Measurements from ENCODE around the gene TMEM51. TPM values are rescaled to one million over a fixed set of nuclear protein-coding genes. Genes with fewer than 3 reads are reported as not detected.

The TMEM51 gene, protein sequence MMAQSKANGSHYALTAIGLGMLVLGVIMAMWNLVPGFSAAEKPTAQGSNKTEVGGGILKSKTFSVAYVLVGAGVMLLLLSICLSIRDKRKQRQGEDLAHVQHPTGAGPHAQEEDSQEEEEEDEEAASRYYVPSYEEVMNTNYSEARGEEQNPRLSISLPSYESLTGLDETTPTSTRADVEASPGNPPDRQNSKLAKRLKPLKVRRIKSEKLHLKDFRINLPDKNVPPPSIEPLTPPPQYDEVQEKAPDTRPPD
- total RNA-seq = not detected

DNA sequence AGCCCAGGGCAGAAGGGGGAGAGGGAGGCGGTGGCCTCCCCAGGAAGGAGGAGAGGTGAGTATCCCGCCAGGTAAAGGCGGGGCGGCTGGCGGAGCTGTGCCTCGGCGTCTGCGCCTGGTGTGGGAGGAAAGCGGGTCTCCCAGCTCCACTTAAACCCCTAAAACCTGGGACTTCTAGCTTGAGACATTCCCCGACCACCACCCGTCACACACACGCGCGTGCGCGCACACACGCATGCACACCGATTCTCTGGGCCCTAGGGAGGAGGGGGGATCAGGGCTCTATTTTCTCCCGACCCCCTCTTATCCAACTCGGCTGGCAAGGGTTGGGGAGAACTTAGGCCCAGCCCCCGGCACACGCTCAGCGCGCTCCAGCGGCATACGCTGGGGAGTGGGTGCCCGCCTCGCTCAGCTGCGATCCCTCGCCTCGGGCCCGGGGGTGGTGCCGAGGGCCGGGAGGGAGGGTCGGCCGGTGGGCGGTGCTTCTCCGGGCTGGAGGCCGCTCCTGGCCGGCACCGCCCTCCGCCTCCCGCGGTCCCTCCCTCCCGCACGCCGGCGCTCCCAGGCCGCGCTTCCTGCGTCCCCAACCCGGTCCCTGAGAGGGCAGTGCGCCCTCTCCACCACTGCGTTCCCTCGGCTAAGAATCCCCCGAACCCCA lies at the start of gene TMEM51:
TMEM51 (plus strand) TSS at position 564 of the 658 bp plus-strand sequence. CDS start 61,341 bp downstream, outside the sequence.
- DNase-seq (ENCODE audit: low spot score) (peak; percentile 51), ATAC-seq (peak; percentile 20)
- peaks cover 26 to 50% of the 10 kb centered on the region in 2 donors for H3K27me3 Mint-ChIP-seq
- no peak within 1 kb of the TSS for H3K27ac Mint-ChIP-seq
- H3K36me3 Mint-ChIP-seq = no peaks in the 10 kb centered on the region
- no peaks in the 10 kb centered on the region for H3K9me3 Mint-ChIP-seq
- peak within 1 kb of the TSS; percentile 70 for H3K4me3 Mint-ChIP-seq
- H3K4me1 Mint-ChIP-seq (ENCODE audit: low read depth in 2 of 2) = peaks cover 18 to 24% of the 10 kb centered on the region in 2 donors

DNA sequence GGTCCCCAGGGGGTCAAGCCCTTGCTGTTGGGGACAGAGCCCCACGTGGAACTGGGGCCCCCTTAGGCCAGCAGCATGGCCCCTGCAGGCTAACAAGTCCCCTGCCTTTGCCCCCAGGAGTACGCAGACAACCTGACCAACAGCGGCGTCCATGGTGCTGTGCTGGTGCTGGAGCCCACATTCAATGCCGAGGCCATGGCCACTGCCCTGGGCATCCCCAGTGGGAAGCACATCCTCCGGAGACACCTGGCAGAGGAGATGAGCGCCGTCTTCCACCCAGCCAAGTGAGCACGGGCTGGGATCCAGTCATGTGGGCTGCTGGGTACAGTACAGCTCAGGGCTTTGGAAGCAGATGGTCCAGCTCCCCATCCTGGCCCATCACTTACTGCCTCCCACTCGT lies 49.6 kb upstream of the TMEM51 start:
- peak; percentile 37 for DNase-seq (ENCODE audit: low spot score)
- no peak for ATAC-seq
- H3K27ac Mint-ChIP-seq = no peak overlapping the region

DNA sequence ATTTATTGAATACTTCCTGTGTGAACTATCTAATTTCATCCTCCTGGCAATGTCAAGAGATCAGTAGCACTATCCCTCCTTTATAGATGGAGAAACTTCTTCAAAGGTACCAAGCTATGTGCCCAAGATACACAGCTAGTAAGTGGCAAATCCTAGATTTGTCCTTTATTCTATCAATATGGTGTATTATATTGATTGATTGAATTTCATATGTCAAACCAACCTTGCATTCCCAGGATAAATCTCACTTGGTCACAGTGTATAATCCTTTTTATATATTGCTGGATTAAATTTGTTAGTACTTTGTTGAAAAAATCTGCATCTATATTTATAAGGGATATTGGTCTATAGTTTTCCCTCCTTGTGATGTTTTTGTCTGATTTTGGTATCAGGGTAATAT lies 48.8 kb upstream of the TMEM51 start:
- no peaks in the 10 kb centered on the region for H3K36me3 Mint-ChIP-seq
- no peaks in the 10 kb centered on the region for H3K9me3 Mint-ChIP-seq
- H3K4me3 Mint-ChIP-seq = no peak overlapping the region
- no peak overlapping the region for H3K27ac Mint-ChIP-seq
- H3K27me3 Mint-ChIP-seq = peaks cover 14 to 16% of the 10 kb centered on the region in 2 donors
- DNase-seq (ENCODE audit: low spot score) (no peak), ATAC-seq (no peak)
- H3K4me1 Mint-ChIP-seq (ENCODE audit: low read depth in 2 of 2) = peaks cover 10 to 16% of the 10 kb centered on the region in 2 donors

More for the DNA sequence above, 49.6 kb upstream of the TMEM51 start:
- peaks cover 21 to 25% of the 10 kb centered on the region in 2 donors for H3K27me3 Mint-ChIP-seq
- peaks cover 16 to 25% of the 10 kb centered on the region in 2 donors for H3K4me1 Mint-ChIP-seq (ENCODE audit: low read depth in 2 of 2)
- no peaks in the 10 kb centered on the region for H3K9me3 Mint-ChIP-seq
- no peaks in the 10 kb centered on the region for H3K36me3 Mint-ChIP-seq
- H3K4me3 Mint-ChIP-seq = no peak overlapping the region

DNA sequence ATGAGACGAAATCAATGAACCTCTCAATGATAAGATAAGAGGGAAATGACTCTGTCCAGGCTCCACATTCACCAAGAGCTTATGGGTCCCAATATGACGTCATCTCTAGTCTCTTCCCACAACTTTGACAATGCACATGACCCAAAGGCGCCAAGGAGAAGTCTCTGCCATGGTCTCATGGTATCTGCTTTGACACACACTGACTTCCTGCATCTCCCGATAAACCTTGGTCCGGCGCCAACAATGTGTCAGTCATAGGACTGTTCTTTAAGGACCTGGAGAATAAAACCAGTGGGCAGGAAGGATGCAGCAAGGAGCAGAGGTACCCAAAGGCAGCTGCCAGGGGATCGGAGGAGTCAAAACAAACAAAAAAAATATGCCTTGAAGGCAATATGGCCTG lies 46.9 kb upstream of the TMEM51 start:
- no peak for ATAC-seq
- no peaks in the 10 kb centered on the region for H3K36me3 Mint-ChIP-seq
- H3K4me3 Mint-ChIP-seq = no peak overlapping the region
- no peaks in the 10 kb centered on the region for H3K9me3 Mint-ChIP-seq
- H3K4me1 Mint-ChIP-seq (ENCODE audit: low read depth in 2 of 2) = no peaks in the 10 kb centered on the region
- no peak for DNase-seq (ENCODE audit: low spot score)
- peaks cover 3 to 5% of the 10 kb centered on the region in 2 donors for H3K27me3 Mint-ChIP-seq
- no peak overlapping the region for H3K27ac Mint-ChIP-seq

DNA sequence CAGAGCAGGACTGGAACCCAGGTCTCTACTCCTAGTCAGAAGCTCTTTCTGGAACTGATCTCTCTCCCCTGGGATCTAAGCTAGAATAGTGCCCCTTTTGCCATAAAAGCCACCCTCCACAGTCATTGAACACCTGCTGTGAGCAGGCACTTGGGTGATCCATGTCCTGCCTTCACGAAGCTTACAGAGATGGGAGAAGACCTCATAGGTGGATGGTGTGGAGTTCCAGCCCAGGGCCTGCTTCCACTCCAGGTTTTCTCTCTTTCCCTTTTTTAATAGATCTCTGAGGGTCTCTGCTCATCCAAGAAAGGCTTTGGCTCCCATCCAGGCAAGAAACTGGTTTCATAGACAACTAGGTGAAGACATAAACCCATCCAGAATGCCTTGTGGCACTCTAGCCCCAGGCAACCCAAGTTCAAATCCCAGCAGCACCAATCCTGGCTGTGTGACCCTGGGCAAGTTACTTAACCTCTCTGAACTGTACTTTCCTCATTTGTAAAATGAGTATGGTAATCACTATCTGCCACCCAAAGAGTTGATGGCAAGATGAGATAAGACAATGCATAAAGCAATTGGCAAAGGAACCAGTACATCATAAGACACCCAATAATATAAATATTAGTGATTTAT lies 46.4 kb upstream of the TMEM51 start:
- H3K27me3 Mint-ChIP-seq = no peaks in the 10 kb centered on the region
- H3K9me3 Mint-ChIP-seq = no peaks in the 10 kb centered on the region
- peaks cover 3 to 4% of the 10 kb centered on the region in 2 donors for H3K4me1 Mint-ChIP-seq (ENCODE audit: low read depth in 2 of 2)
- no peak overlapping the region for H3K27ac Mint-ChIP-seq
- no peak overlapping the region for H3K4me3 Mint-ChIP-seq
- ATAC-seq (no peak), DNase-seq (ENCODE audit: low spot score) (peak; percentile 29)
- H3K36me3 Mint-ChIP-seq = no peaks in the 10 kb centered on the region

DNA sequence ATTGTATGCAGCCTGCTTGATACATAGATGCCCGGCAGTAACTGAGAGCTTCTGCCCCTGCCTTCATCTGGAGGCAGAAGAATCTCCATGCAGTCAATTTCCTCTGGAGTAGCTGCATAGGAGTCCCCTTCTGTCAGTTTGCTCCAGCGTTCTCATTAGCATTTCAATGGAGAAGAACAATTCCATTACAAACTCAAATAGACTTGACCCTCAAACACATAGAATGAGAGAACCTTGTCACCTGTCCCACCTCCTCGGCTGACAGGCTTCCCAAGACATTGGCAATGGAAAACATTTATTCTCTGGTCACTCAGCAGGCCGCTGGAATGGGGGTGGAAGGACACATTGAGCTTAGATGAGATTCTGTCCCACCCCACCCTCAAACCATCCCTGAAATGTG lies 45.6 kb upstream of the TMEM51 start:
- H3K4me3 Mint-ChIP-seq = no peak overlapping the region
- ATAC-seq (no peak), DNase-seq (ENCODE audit: low spot score) (peak; percentile 25)
- no peak overlapping the region for H3K27ac Mint-ChIP-seq
- H3K36me3 Mint-ChIP-seq = no peaks in the 10 kb centered on the region
- H3K4me1 Mint-ChIP-seq (ENCODE audit: low read depth in 2 of 2) = peaks cover 4 to 5% of the 10 kb centered on the region in 2 donors
- H3K27me3 Mint-ChIP-seq = no peaks in the 10 kb centered on the region
- no peaks in the 10 kb centered on the region for H3K9me3 Mint-ChIP-seq

DNA sequence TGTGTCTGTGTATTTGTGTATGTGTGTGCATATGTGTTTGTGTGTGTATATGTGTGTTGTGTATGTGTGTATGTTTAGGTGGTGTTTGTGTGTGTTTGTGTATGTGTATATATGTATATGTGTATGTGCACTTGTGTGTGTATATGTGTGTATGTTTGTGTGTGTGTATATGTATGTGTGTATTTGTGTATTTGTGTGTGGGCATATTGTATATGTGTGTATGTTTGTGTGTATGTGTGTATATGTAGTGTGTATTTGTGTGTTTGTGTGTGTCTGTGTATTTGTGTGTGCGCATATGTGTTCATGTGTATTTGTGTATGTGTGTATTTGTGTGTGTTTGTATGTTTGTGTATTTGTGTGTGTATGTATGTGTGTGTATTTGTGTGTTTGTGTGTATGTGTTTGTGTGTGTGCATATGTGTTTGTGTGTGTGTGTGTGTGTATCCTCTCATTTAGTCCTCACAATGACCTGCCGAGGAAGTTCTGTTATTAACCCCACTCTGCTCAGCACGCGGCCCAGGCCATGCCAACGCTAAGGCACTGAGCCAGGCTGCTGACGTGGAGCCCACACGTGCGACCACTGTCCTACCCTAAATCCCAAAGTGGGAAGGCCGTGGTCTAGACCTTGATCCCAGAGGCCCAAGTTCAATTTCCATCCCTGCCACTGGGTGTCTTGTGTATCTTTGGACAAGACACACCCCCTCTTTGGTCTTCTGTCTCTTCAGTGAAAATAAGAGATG lies 43.2 kb upstream of the TMEM51 start:
- Mint-ChIP-seq H3K27me3 (peaks cover 0 to 3% of the 10 kb centered on the region in 2 donors), H3K4me1 (ENCODE audit: low read depth in 2 of 2) (peaks cover 5 to 7% of the 10 kb centered on the region in 2 donors), H3K27ac (no peak overlapping the region), H3K36me3 (no peaks in the 10 kb centered on the region), H3K9me3 (no peaks in the 10 kb centered on the region), H3K4me3 (no peak overlapping the region)
- DNase-seq (ENCODE audit: low spot score) (no peak), ATAC-seq (no peak)

DNA sequence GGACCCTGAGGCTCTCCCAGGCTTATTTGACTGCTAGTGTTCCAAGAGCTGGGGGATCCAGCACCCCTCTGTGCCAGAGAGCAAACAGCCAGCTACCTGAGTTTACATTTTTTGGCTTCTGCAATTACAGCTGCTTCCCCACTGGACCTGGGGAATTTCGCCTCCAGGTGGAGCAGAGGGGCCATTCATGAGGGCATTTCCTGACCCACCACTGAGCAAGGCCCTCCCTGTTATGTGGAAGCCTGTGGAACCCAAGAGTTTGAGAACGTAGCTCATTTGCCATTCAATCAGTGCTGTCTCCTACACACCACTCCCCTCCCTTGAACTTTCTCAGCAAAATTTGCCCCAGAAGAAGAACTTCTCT lies 42.7 kb upstream of the TMEM51 start:
- no peak for DNase-seq (ENCODE audit: low spot score)
- H3K4me1 Mint-ChIP-seq (ENCODE audit: low read depth in 2 of 2) = peaks cover 5 to 7% of the 10 kb centered on the region in 2 donors
- H3K36me3 Mint-ChIP-seq = no peaks in the 10 kb centered on the region
- H3K27ac Mint-ChIP-seq = no peak overlapping the region
- ATAC-seq = no peak
- peaks cover 0 to 3% of the 10 kb centered on the region in 2 donors for H3K27me3 Mint-ChIP-seq
- no peak overlapping the region for H3K4me3 Mint-ChIP-seq
- H3K9me3 Mint-ChIP-seq = no peaks in the 10 kb centered on the region

DNA sequence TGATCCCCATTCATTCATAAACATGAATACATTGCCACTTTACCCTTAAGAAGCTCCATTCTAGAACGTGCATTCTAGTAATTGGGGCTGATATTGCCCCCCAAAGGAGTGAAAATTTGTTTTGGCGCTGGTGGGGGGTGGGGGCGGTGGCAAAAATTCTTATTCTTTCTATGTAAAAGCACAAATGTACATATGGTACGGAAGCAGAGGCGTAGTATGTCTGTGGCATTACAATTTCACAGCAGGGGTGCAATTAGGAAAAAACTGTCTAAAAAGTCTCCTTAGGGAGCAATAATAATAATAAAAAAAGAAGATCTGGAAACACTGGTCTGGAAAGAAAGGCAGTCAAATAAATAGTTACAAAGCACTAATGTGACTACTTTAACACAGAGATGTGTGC lies 40.4 kb upstream of the TMEM51 start:
- Mint-ChIP-seq H3K4me3 (no peak overlapping the region), H3K9me3 (no peaks in the 10 kb centered on the region), H3K36me3 (no peaks in the 10 kb centered on the region), H3K4me1 (ENCODE audit: low read depth in 2 of 2) (peaks cover 5 to 7% of the 10 kb centered on the region in 2 donors), H3K27ac (no peak overlapping the region), H3K27me3 (peaks cover 0 to 3% of the 10 kb centered on the region in 2 donors)
- DNase-seq (ENCODE audit: low spot score) = no peak
- ATAC-seq = no peak

DNA sequence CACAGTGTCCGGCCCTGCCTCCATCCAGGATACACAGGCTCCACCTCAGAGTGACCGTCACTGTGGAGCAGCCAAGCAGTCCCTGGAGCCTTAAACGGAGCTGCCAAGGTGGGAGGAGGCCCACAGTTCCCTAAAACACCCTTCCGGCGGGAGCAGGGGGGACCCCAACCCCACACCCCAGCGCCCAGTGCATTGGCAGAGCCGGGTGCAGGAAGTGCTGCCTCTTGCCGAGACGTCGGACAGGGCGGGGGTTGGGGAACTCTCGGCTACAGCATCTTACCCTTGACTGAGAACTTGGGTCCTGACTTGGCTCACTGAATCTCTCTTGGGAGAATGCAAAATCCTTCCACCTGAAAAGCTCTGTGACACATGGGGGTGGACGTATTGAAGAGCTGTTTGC lies 38.7 kb upstream of the TMEM51 start:
- H3K9me3 Mint-ChIP-seq = no peaks in the 10 kb centered on the region
- DNase-seq (ENCODE audit: low spot score) (no peak), ATAC-seq (no peak)
- H3K36me3 Mint-ChIP-seq = no peaks in the 10 kb centered on the region
- no peak overlapping the region for H3K27ac Mint-ChIP-seq
- H3K27me3 Mint-ChIP-seq = peaks cover 0 to 3% of the 10 kb centered on the region in 2 donors
- H3K4me3 Mint-ChIP-seq = no peak overlapping the region
- H3K4me1 Mint-ChIP-seq (ENCODE audit: low read depth in 2 of 2) = peaks cover 5 to 7% of the 10 kb centered on the region in 2 donors

DNA sequence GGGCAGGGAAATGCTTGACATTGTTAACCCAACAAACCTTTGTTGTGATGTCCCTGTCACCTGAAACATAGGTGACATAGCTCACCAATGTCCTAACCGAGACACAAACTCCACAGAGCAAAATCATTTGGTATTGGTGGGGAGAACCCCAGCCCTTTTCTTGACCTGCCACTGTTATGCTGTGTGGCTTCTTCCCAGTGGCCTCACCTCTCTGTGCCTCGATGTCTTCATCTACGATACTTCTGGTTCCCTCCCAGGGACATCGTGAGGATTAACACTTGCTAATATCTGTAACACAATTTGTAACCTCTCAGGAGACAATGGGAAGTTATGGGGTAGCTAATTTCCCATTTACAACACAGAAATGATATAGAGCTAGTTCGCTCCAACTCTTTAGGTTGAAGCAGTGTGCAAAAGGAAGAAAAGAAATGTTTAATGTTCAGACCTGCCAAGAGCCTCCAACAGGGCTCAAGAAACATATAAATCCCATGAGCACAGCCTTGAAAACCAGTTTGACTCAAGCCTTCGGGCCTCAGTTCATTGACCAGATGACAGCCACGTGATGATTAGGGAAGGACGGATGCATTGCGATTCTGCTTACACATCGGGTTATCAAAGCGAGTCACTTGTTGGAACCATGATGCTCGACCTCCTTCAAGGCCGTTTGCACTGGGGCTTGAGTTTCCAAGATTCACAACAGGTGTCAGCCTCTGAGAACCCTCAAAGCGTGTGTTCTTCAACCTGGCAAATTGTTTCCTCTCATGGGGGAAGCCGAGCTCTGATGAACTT lies 37.8 kb upstream of the TMEM51 start:
- H3K4me3 Mint-ChIP-seq = no peak overlapping the region

DNA sequence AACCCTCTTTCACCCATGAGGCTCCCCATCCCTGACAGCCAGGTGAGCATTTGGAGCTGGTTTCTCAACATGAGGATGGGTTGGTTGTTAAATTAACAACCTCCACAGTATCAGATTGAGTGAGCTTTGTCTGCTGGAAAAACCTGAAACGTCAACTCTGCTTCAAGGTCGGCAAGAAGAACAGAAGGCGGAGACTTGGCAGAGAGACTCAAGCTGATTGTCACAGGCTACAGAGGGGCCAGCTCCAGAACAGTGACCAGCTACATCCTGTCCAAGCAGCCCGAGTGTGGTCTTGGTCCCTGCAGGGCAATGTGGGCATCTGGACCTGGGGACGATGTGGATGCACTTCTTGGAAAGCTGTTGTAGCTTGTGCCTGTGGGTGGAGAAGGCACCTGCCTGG lies 36.6 kb upstream of the TMEM51 start:
- peaks cover 0 to 3% of the 10 kb centered on the region in 2 donors for H3K27me3 Mint-ChIP-seq
- H3K27ac Mint-ChIP-seq = no peak overlapping the region
- ATAC-seq = no peak
- no peak overlapping the region for H3K4me3 Mint-ChIP-seq
- DNase-seq (ENCODE audit: low spot score) = no peak
- H3K36me3 Mint-ChIP-seq = no peaks in the 10 kb centered on the region
- H3K4me1 Mint-ChIP-seq (ENCODE audit: low read depth in 2 of 2) = peaks cover 3 to 6% of the 10 kb centered on the region in 2 donors
- no peaks in the 10 kb centered on the region for H3K9me3 Mint-ChIP-seq

More for the DNA sequence above, 37.8 kb upstream of the TMEM51 start:
- DNase-seq (ENCODE audit: low spot score) = no peak
- Mint-ChIP-seq H3K4me1 (ENCODE audit: low read depth in 2 of 2) (peaks cover 5 to 7% of the 10 kb centered on the region in 2 donors), H3K27me3 (peaks cover 0 to 3% of the 10 kb centered on the region in 2 donors), H3K27ac (no peak overlapping the region), H3K9me3 (no peaks in the 10 kb centered on the region), H3K36me3 (no peaks in the 10 kb centered on the region)
- no peak for ATAC-seq

DNA sequence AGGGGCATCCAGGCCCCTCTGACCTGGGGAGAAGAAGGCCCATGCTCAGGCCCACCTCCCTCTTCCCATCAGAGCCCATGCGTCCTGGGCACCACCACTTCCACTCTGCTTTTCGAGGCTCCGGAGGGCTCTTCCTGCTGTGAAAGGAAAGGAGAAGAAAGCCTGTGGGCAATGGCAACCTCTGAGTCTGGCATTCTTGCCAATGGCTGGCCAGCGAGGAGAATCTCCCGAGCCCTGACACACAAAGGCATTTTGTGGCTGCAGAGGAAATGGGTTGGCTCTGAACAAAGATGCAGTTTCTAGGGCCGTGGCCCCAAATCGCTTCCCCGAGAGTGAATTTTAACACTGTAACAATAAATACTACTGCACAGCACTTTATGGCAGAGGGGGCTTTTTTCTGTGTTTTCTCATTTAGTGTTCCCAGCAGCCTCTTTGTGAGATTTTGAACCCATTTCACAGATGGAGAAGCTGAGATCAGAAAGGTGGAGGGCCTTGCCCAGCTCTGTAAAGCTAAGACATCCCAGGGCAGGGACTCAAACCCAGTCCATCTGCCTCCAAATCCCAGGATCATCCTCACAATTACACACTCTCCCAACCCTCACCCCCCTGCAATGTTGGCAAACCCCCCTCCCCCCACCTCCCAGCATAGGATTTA lies 35.7 kb upstream of the TMEM51 start:
- no peak overlapping the region for H3K27ac Mint-ChIP-seq
- H3K27me3 Mint-ChIP-seq = peaks cover 0 to 3% of the 10 kb centered on the region in 2 donors
- H3K4me1 Mint-ChIP-seq (ENCODE audit: low read depth in 2 of 2) = peaks cover 0 to 3% of the 10 kb centered on the region in 2 donors
- DNase-seq (ENCODE audit: low spot score) (no peak), ATAC-seq (no peak)
- no peaks in the 10 kb centered on the region for H3K36me3 Mint-ChIP-seq
- no peak overlapping the region for H3K4me3 Mint-ChIP-seq
- no peaks in the 10 kb centered on the region for H3K9me3 Mint-ChIP-seq

Measured in natural killer cell treated with Interleukin-12 subunit alpha and Interleukin-12 subunit beta and Interleukin-15 and Interleukin-18, amount 100 ng/mL, for 72 hours (primary cell).